Stomach (tissue), 4 donors: Measurements from ENCODE around the gene NR0B2.

ENCODE experiments used
- CTCF ChIP-seq, 7 experiments: fragments of 450-650 bp in 4 of 7; fragments of 200-600 bp in 3 of 7; sonication (generic) in 3 of 7; IDR thresholded peaks; one replicate each; pipeline ENCODE4 v1.5.1; 2016 to 2019; ENCODE audit warnings: antibody characterized with exemption in 7 of 7, control low read depth in 2 of 7, mild to moderate bottlenecking in 1 of 7
- EP300 ChIP-seq: sonication (generic); formaldehyde crosslinking; IDR thresholded peaks from one replicate; pipeline ENCODE4 v1.6.1; 2017; ENCODE audit warnings: antibody characterized with exemption

- TF ChIP-seq EP300 (no peak), CTCF (IDR thresholded peaks at IDR 0.05) (no peak)
These were observed 48.1 kb upstream of the NR0B2 start for GRCh38 chr1:26961826-26962225.
